Stimulated activated CD8-positive, alpha-beta memory T cell treated with anti-CD3 and anti-CD28 coated beads, Interleukin-4, amount 100 ng/mL, for 48 hours (primary cell): ENCODE data around the gene ADCY9.

ENCODE experiments used
- DNase-seq: peaks from one replicate; pipeline ENCODE4 v3.0.0-alpha.2; 2020

Gene ADCY9

GRCh38 chr16:4120176-4120575 is 3.9 kb upstream of the ADCY9 start:
- DNase-seq, result no peak

- no peak for DNase-seq
These were observed 972 bp upstream of the ADCY9 start for GRCh38 chr16:4117250-4117578.

GRCh38 chr16:4115949-4116318 is 308 bp downstream of the ADCY9 start:
- DNase-seq, result no peak

GRCh38 chr16:4115209-4115948 is 863 bp downstream of the ADCY9 start:
- peak; percentile 61 for DNase-seq

- DNase-seq, result no peak
These were observed 1.7 kb downstream of the ADCY9 start for GRCh38 chr16:4114257-4115208.

- DNase-seq, result no peak
These were observed 2.6 kb downstream of the ADCY9 start for GRCh38 chr16:4113358-4114256.

GRCh38 chr16:4111748-4112696 is 4.2 kb downstream of the ADCY9 start:
- no peak for DNase-seq

- DNase-seq, result no peak
These were observed 5.6 kb downstream of the ADCY9 start for GRCh38 chr16:4110680-4111079.

GRCh38 chr16:4110065-4110464 is 6.2 kb downstream of the ADCY9 start:
- DNase-seq, result no peak

GRCh38 chr16:4109250-4109736 is 6.9 kb downstream of the ADCY9 start:
- no peak for DNase-seq

- DNase-seq, result no peak
These were observed 9.7 kb downstream of the ADCY9 start for GRCh38 chr16:4106516-4106915.

GRCh38 chr16:4105848-4106247 is 10.4 kb downstream of the ADCY9 start:
- no peak for DNase-seq

GRCh38 chr16:4103745-4104144 is 12.5 kb downstream of the ADCY9 start:
- DNase-seq, result no peak

- no peak for DNase-seq
These were observed 14.6 kb downstream of the ADCY9 start for GRCh38 chr16:4101421-4102219.

- no peak for DNase-seq
These were observed 17.7 kb downstream of the ADCY9 start for GRCh38 chr16:4098501-4098900.

- no peak for DNase-seq
These were observed 18.4 kb downstream of the ADCY9 start for GRCh38 chr16:4097826-4098240.

GRCh38 chr16:4096509-4096908 is 19.7 kb downstream of the ADCY9 start:
- no peak for DNase-seq

GRCh38 chr16:4094127-4094773 is 22.0 kb downstream of the ADCY9 start:
- no peak for DNase-seq

GRCh38 chr16:4093495-4094126 is 22.6 kb downstream of the ADCY9 start:
- no peak for DNase-seq
